ENCODE results near the gene VIM. TPM values are rescaled to one million over a fixed set of nuclear protein-coding genes. Genes with fewer than 3 reads are reported as not detected.

The VIM gene
- total RNA-seq, 1 donor from 2014 or later, result 2,114 TPM

GRCh38 chr10:17208476-17208875 is 19.6 kb upstream of the VIM start:
- Mint-ChIP-seq H3K9me3 (ENCODE audit: unreplicated experiment) (no peaks in the 10 kb centered on the region), H3K4me1 (ENCODE audit: unreplicated experiment) (peaks cover 45% of the 10 kb centered on the region), H3K36me3 (ENCODE audit: unreplicated experiment) (no peaks in the 10 kb centered on the region), H3K27me3 (ENCODE audit: unreplicated experiment) (no peaks in the 10 kb centered on the region), H3K4me3 (ENCODE audit: unreplicated experiment) (no peak overlapping the region), H3K27ac (ENCODE audit: unreplicated experiment) (no peak overlapping the region)
- no peak for DNase-seq (ENCODE audit: extremely low spot score, unreplicated experiment)
- TF ChIP-seq, protein P1, sequence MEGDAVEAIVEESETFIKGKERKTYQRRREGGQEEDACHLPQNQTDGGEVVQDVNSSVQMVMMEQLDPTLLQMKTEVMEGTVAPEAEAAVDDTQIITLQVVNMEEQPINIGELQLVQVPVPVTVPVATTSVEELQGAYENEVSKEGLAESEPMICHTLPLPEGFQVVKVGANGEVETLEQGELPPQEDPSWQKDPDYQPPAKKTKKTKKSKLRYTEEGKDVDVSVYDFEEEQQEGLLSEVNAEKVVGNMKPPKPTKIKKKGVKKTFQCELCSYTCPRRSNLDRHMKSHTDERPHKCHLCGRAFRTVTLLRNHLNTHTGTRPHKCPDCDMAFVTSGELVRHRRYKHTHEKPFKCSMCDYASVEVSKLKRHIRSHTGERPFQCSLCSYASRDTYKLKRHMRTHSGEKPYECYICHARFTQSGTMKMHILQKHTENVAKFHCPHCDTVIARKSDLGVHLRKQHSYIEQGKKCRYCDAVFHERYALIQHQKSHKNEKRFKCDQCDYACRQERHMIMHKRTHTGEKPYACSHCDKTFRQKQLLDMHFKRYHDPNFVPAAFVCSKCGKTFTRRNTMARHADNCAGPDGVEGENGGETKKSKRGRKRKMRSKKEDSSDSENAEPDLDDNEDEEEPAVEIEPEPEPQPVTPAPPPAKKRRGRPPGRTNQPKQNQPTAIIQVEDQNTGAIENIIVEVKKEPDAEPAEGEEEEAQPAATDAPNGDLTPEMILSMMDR (IDR thresholded peaks at IDR 0.05), result no peak

DNA sequence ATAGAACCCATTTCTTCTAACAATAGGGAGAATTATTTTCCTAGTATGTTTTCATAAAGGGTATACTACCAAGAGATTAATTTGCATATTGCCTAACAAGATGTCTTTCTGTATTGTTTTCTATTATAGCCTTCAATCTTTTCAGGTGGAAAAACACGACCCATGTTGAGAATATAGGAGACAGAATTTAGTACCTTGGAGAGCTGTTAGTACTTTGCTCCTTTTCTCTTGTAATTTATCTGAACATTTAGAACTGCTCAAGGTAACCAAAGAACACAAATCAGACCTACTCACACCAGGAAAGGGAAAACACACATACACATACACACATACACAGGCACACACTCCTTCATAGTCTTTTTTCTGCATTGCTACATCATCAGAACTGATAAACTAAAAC is 18.7 kb upstream of the VIM start:
- TF ChIP-seq, protein P1 (IDR thresholded peaks at IDR 0.05), result no peak
- Mint-ChIP-seq H3K4me1 (ENCODE audit: unreplicated experiment) (peaks cover 51% of the 10 kb centered on the region), H3K27me3 (ENCODE audit: unreplicated experiment) (no peaks in the 10 kb centered on the region), H3K9me3 (ENCODE audit: unreplicated experiment) (no peaks in the 10 kb centered on the region), H3K4me3 (ENCODE audit: unreplicated experiment) (no peak overlapping the region), H3K36me3 (ENCODE audit: unreplicated experiment) (no peaks in the 10 kb centered on the region), H3K27ac (ENCODE audit: unreplicated experiment) (peak overlapping the region; percentile 77)
- DNase-seq (ENCODE audit: extremely low spot score, unreplicated experiment), result no peak

DNA sequence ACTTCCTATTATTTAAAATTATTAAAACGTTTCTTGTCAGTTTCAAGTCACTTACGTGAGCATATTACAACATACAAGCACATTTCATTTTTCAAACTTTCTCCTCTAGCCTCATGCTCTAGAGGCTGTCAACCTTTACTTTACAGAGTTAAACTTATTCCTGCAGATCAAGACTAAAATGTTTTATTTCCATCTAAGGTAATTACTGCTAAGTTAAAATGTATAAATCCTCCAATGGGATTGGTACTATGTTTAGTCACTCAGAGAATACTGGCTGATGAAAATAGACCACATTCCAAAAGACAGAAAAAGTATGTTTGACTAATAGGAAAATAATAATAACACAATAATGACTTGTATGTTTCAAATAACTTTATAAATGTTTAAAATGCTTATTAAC is 18.2 kb upstream of the VIM start:
- Mint-ChIP-seq H3K4me3 (ENCODE audit: unreplicated experiment) (peak overlapping the region; percentile 64), H3K4me1 (ENCODE audit: unreplicated experiment) (peaks cover 56% of the 10 kb centered on the region), H3K27ac (ENCODE audit: unreplicated experiment) (peak overlapping the region; percentile 77), H3K27me3 (ENCODE audit: unreplicated experiment) (no peaks in the 10 kb centered on the region), H3K9me3 (ENCODE audit: unreplicated experiment) (no peaks in the 10 kb centered on the region), H3K36me3 (ENCODE audit: unreplicated experiment) (no peaks in the 10 kb centered on the region)
- DNase-seq (ENCODE audit: extremely low spot score, unreplicated experiment), result no peak
- TF ChIP-seq, protein P1 (IDR thresholded peaks at IDR 0.05), result no peak

GRCh38 chr10:17210361-17210760 is 17.7 kb upstream of the VIM start:
- Mint-ChIP-seq H3K27ac (ENCODE audit: unreplicated experiment) (peak overlapping the region; percentile 77), H3K9me3 (ENCODE audit: unreplicated experiment) (no peaks in the 10 kb centered on the region), H3K4me1 (ENCODE audit: unreplicated experiment) (peaks cover 61% of the 10 kb centered on the region), H3K27me3 (ENCODE audit: unreplicated experiment) (no peaks in the 10 kb centered on the region), H3K36me3 (ENCODE audit: unreplicated experiment) (no peaks in the 10 kb centered on the region), H3K4me3 (ENCODE audit: unreplicated experiment) (peak overlapping the region; percentile 64)
- DNase-seq (ENCODE audit: extremely low spot score, unreplicated experiment), result no peak
- TF ChIP-seq, protein P1 (IDR thresholded peaks at IDR 0.05), result no peak

DNA sequence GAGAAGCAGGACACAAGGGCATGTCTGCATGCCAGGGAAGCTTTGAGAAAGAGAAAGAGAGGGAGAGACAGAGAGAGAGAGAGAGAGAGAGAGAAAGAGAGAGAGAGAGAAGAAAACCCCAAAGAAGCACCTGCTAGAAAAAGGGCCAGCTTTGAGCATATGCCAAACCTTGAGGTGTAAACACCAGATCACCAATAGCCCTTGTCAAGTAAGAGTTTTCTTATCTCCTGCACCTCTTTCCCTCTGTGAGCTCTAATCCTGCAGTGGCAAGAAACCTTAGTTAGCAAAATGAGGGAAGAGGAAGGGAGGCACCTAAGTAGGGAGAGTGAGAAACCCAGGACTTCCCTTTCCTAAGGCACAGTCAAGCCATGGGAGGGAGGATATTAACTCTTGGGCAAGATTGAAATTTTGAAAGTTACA is 15.2 kb upstream of the VIM start:
- TF ChIP-seq, protein P1 (IDR thresholded peaks at IDR 0.05), result no peak
- Mint-ChIP-seq H3K4me3 (ENCODE audit: unreplicated experiment) (no peak overlapping the region), H3K4me1 (ENCODE audit: unreplicated experiment) (peaks cover 74% of the 10 kb centered on the region), H3K36me3 (ENCODE audit: unreplicated experiment) (no peaks in the 10 kb centered on the region), H3K27me3 (ENCODE audit: unreplicated experiment) (no peaks in the 10 kb centered on the region), H3K9me3 (ENCODE audit: unreplicated experiment) (no peaks in the 10 kb centered on the region), H3K27ac (ENCODE audit: unreplicated experiment) (peak overlapping the region; percentile 92)
- DNase-seq (ENCODE audit: extremely low spot score, unreplicated experiment), result no peak

Measured in osteocyte (in vitro differentiated cells).